ENCODE results near the gene TPT1. TPM values are rescaled to one million over a fixed set of nuclear protein-coding genes. Genes with fewer than 3 reads are reported as not detected.

The TPT1 gene
- total RNA-seq, 1 donor from 2014 or later: 1,515 TPM

DNA sequence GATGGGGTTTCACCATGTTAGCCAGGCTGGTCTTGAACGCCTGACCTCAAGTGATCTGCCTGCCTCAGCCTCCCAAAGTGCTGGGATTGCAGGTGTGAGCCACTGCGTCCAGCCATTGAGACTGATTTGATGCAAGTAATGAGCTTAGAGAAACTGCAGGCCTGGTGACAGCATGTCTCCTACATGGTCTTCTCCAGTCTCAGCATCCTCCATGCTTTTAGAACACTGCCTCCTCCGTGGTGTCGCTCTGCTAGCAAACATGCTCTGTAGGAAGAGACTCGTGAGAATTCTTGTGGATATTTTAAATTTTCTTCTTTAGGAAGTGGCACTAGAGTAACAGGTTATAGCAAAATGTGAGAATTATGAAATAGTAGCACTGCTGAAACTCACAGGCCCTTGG, 37.1 kb downstream of the TPT1 start:
- no peaks in the 10 kb centered on the region for H3K9me3 Mint-ChIP-seq (ENCODE audit: unreplicated experiment)
- no peaks in the 10 kb centered on the region for H3K27me3 Mint-ChIP-seq (ENCODE audit: unreplicated experiment)
- peaks cover 13% of the 10 kb centered on the region for H3K4me1 Mint-ChIP-seq (ENCODE audit: low read depth, unreplicated experiment)
- H3K27ac Mint-ChIP-seq (ENCODE audit: unreplicated experiment): no peak overlapping the region
- no peak for TF ChIP-seq CTCF (IDR thresholded peaks at IDR 0.05; ENCODE audit: partially characterized antibody, unreplicated experiment)
- DNase-seq: no peak
- H3K36me3 Mint-ChIP-seq (ENCODE audit: unreplicated experiment): no peaks in the 10 kb centered on the region
- H3K4me3 Mint-ChIP-seq (ENCODE audit: unreplicated experiment): no peak overlapping the region

- Mint-ChIP-seq H3K4me3 (ENCODE audit: unreplicated experiment) (no peak overlapping the region), H3K27me3 (ENCODE audit: unreplicated experiment) (no peaks in the 10 kb centered on the region), H3K4me1 (ENCODE audit: low read depth, unreplicated experiment) (peaks cover 13% of the 10 kb centered on the region), H3K36me3 (ENCODE audit: unreplicated experiment) (no peaks in the 10 kb centered on the region), H3K9me3 (ENCODE audit: unreplicated experiment) (no peaks in the 10 kb centered on the region), H3K27ac (ENCODE audit: unreplicated experiment) (no peak overlapping the region)
- no peak for TF ChIP-seq CTCF (IDR thresholded peaks at IDR 0.05; ENCODE audit: partially characterized antibody, unreplicated experiment)
- DNase-seq: no peak
Observed at GRCh38 chr13:45303026-45303425, 38.0 kb downstream of the TPT1 start.

DNA sequence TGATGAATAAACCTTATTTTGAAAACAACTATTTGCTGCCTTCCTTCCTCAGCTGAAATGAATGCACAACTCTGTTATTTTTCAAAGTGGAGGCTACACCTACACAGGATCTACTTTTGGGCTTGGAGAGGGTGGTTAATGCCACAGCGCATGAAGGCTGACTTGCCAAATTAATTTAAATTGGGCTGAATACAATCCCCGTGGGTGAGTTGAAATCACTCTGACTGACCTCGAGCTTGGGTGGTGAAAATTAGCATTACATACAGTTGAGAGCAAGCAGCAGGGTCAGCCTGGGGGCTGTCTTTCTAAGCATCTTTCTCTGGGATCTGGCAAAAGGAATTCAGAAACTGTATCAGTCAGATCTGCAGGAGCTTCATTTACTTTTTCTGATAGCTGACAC, 38.5 kb downstream of the TPT1 start:
- no peaks in the 10 kb centered on the region for H3K9me3 Mint-ChIP-seq (ENCODE audit: unreplicated experiment)
- DNase-seq: no peak
- TF ChIP-seq CTCF (IDR thresholded peaks at IDR 0.05; ENCODE audit: partially characterized antibody, unreplicated experiment): no peak
- H3K27me3 Mint-ChIP-seq (ENCODE audit: unreplicated experiment): no peaks in the 10 kb centered on the region
- no peak overlapping the region for H3K27ac Mint-ChIP-seq (ENCODE audit: unreplicated experiment)
- H3K4me3 Mint-ChIP-seq (ENCODE audit: unreplicated experiment): no peak overlapping the region
- peaks cover 13% of the 10 kb centered on the region for H3K4me1 Mint-ChIP-seq (ENCODE audit: low read depth, unreplicated experiment)
- H3K36me3 Mint-ChIP-seq (ENCODE audit: unreplicated experiment): no peaks in the 10 kb centered on the region

DNA sequence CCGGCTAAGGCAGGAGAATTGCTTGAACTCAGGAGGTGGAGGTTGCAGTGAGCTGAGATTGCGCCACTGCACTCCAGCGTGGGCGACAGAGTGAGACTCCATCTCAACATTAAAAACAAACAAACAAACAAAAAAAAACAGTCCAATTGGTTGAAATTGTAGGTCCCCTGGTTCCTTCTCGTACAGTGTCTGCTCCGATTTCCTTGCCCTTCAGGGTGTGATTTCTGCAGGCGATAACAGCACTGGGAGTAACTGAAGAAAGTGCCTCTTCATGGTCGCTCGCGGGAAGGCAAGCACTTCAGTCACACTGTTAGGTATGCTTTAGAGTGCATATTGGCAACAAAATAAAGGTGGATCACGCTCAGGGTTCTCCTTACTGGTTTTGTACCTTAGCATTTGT, 39.7 kb downstream of the TPT1 start:
- H3K4me3 Mint-ChIP-seq (ENCODE audit: unreplicated experiment): no peak overlapping the region
- no peak for TF ChIP-seq CTCF (IDR thresholded peaks at IDR 0.05; ENCODE audit: partially characterized antibody, unreplicated experiment)
- no peaks in the 10 kb centered on the region for H3K27me3 Mint-ChIP-seq (ENCODE audit: unreplicated experiment)
- H3K9me3 Mint-ChIP-seq (ENCODE audit: unreplicated experiment): no peaks in the 10 kb centered on the region
- H3K4me1 Mint-ChIP-seq (ENCODE audit: low read depth, unreplicated experiment): peaks cover 13% of the 10 kb centered on the region
- no peak overlapping the region for H3K27ac Mint-ChIP-seq (ENCODE audit: unreplicated experiment)
- H3K36me3 Mint-ChIP-seq (ENCODE audit: unreplicated experiment): no peaks in the 10 kb centered on the region
- no peak for DNase-seq

DNA sequence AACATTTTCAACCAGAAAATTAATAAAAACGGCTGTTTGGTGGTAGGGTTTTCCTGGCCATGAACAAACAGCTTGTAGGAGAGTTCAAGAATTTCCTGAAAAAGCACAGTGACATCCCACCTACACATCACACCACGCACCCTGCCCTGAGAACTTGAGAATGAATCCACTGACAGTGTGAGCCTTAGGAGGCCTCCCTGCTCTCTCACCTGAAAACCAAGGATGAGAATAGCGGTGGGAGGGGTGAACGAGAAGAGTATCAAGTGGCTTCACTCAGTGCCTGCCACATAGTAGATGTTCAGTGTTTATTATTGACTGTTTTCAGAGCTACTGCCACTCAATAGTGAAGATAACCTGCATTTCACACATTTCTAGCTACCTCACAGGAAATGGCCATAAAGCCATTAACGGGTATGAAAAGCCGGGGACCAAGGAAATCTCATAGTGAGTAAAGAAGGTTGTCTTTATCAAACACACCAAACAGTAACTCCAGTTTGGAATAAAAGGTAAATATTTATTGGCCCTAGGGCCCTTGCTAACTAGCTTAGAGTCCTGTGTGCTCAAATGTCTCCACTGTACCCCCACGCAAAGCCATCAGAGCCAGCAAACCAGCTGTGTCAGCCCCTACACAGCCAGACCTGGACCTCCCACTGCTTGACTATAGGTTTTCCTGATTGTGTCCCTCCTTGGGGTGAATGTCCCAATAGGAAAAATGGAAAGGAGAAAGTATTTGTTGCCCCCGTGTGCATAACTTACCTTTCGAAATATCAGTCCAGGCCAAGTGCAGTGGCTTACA, 40.6 kb downstream of the TPT1 start:
- Mint-ChIP-seq H3K27me3 (ENCODE audit: unreplicated experiment) (no peaks in the 10 kb centered on the region), H3K36me3 (ENCODE audit: unreplicated experiment) (no peaks in the 10 kb centered on the region), H3K27ac (ENCODE audit: unreplicated experiment) (no peak overlapping the region), H3K4me1 (ENCODE audit: low read depth, unreplicated experiment) (peaks cover 12% of the 10 kb centered on the region), H3K4me3 (ENCODE audit: unreplicated experiment) (no peak overlapping the region), H3K9me3 (ENCODE audit: unreplicated experiment) (no peaks in the 10 kb centered on the region)
- no peak for DNase-seq
- TF ChIP-seq CTCF (IDR thresholded peaks at IDR 0.05; ENCODE audit: partially characterized antibody, unreplicated experiment): no peak
